PC-9 (cell line): ENCODE data around the gene ACACA.

Source experiments
- EZH2 ChIP-seq: fragments of 200-600 bp; sonication (generic); IDR thresholded peaks from 2 replicates; pipeline ENCODE4 v1.8.0; 2017; ENCODE audit warnings: antibody characterized with exemption, low read depth
- TF ChIP-seq, protein P1 (sequence below): fragments of 200-600 bp; sonication (generic); conservative IDR thresholded peaks from 2 replicates; pipeline ENCODE4 v1.6.1; 2017; ENCODE audit warnings: mixed run types, antibody characterized with exemption, mild to moderate bottlenecking, moderate library complexity

DNA sequence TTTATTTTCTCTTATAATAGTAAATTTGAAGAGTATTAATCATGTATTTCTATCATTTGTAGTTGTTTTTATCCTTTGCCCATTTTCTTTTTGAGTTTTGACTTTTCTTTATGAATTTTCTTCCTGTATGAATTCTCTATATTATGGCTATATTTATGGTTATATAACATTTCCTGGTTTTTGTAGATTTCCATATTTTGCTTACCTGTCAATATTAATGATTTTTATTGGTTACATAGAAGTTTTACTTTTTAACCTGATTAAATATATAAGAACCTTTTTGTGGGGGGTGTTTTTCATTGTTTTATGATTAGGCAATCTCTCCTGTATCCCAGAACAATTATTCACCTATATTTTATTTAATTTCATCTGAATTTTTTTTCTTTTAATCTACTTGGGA, 364.7 kb downstream of the ACACA start:
- TF ChIP-seq, protein P1, sequence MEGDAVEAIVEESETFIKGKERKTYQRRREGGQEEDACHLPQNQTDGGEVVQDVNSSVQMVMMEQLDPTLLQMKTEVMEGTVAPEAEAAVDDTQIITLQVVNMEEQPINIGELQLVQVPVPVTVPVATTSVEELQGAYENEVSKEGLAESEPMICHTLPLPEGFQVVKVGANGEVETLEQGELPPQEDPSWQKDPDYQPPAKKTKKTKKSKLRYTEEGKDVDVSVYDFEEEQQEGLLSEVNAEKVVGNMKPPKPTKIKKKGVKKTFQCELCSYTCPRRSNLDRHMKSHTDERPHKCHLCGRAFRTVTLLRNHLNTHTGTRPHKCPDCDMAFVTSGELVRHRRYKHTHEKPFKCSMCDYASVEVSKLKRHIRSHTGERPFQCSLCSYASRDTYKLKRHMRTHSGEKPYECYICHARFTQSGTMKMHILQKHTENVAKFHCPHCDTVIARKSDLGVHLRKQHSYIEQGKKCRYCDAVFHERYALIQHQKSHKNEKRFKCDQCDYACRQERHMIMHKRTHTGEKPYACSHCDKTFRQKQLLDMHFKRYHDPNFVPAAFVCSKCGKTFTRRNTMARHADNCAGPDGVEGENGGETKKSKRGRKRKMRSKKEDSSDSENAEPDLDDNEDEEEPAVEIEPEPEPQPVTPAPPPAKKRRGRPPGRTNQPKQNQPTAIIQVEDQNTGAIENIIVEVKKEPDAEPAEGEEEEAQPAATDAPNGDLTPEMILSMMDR = no peak
- no peak for TF ChIP-seq EZH2
